ENCODE data around the gene NUP107. TPM values are rescaled to one million over a fixed set of nuclear protein-coding genes. Genes with fewer than 3 reads are reported as not detected.

Gene NUP107
- total RNA-seq, 4 donors from 2014 or later, result 6.4 to 29.2 (median 22.6) TPM

DNA sequence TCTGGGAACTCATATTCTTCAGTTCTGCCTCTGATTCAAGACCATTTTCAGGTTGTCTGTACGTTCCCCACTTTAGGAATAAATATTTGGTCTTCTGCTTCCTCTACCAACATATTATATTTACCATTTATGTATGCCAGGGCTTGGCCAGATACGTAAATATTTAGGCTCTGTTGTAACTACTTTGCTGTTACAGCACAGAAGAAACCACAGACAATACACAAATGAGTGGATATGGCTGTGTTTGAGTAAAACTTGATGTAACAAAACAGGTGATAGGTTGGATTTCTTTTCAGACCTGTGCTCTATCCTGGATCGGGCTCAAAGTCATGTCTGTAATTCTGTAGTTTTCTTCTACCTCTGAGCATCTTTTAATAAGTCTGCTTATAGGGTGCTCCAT, 38.6 kb upstream of the NUP107 start:
- DNase-seq, result no peak
- Histone ChIP-seq H3K4me1 (peaks cover 5 to 26% (median 7%) of the 10 kb centered on the region in 4 donors), H3K4me3 (no peak overlapping the region), H3K27ac (peak overlapping the region in 1 of 4 donors; percentile 5), H3K36me3 (peaks cover 0 to 24% (median 11%) of the 10 kb centered on the region in 4 donors), H3K27me3 (no peaks in the 10 kb centered on the region), H3K9me3 (no peaks in the 10 kb centered on the region)
- intact Hi-C loops (cut with DNase I; ENCODE audit: low total_unique reads), result no loop called here
- WGBS, 2 donors (ENCODE audit: low coverage in 1 of 2), result 52 to 56% methylated on average over 3 of the region's 3 CpGs
- no peak for TF ChIP-seq CTCF (IDR thresholded peaks at IDR 0.05)
- TF ChIP-seq POLR2AphosphoS5 (IDR thresholded peaks at IDR 0.05), result no peak
- TF ChIP-seq POLR2A (IDR thresholded peaks at IDR 0.05), result no peak
- TF ChIP-seq EP300 (IDR thresholded peaks at IDR 0.05; ENCODE audit: low read depth), result no peak
- in situ Hi-C loops (cut with MboI; ENCODE audit: low pct_ligation_motif_present in 1 of 4, low pct_unique_long_range_greater_than_20kb in 1 of 4, low sequenced_read_pairs in 3 of 4), result no loop called here

DNA sequence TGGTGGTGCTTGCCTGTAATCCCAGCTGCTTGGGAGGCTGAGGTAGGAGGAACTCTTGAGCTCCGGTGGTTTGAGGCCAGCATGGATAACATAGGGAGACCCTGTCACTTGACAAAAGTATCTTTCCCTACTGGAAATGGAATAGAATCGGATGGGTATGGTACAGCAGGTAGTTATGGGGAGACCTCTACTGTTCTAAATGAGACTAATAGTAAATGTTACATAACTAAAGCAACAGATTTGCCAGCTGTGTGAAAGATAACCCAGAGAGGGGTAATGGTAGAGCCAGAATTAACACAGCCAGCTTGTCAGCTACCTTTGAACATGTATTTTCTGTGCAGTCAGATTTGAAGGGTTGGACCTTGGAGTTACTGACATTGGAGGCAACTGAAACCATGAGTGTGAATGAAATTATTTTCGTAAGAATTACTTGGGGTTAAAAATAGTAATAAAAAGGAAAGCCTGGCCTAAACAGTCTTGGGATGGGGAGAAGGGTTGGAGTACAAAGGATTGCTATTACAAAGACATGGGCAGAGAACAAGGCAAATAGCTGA, 21.7 kb upstream of the NUP107 start:
- H3K27me3 ChIP-seq, result no peaks in the 10 kb centered on the region
- no peaks in the 10 kb centered on the region for H3K4me1 ChIP-seq
- peaks cover 0 to 7% (median 2%) of the 10 kb centered on the region in 4 donors for H3K36me3 ChIP-seq
- intact Hi-C loops (cut with DNase I; ENCODE audit: low total_unique reads) (no loop called here), in situ Hi-C loops (cut with MboI; ENCODE audit: low pct_ligation_motif_present in 1 of 4, low pct_unique_long_range_greater_than_20kb in 1 of 4, low sequenced_read_pairs in 3 of 4) (no loop called here)
- WGBS, 2 donors (ENCODE audit: low coverage in 1 of 2), result 75 to 81% methylated on average over 3 of the region's 3 CpGs
- TF ChIP-seq EP300 (IDR thresholded peaks at IDR 0.05; ENCODE audit: low read depth) (no peak), CTCF (IDR thresholded peaks at IDR 0.05) (no peak), POLR2AphosphoS5 (IDR thresholded peaks at IDR 0.05) (peak in 1 of 3 donors; percentile 3), POLR2A (IDR thresholded peaks at IDR 0.05) (no peak)
- no peaks in the 10 kb centered on the region for H3K9me3 ChIP-seq
- no peak overlapping the region for H3K4me3 ChIP-seq
- no peak for DNase-seq
- no peak overlapping the region for H3K27ac ChIP-seq

DNA sequence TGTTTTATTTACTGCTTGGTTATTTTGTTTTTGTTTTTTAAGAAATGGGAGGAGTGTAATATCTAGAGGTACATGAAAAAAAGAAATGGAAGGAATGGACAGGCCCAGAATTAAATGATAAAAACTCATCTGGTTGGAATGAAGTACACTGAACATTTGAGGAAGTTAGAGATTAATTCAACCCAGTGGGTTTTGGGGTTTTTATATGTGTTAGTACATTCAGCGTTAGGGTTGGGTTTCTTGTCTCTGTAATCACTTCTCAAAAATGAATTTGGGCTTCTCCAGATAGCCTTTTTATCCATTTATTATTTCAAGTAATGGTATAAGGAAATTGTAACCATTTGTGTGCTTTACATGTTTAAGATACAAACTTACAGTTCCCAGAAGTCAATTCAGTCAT, 19.5 kb upstream of the NUP107 start:
- no peaks in the 10 kb centered on the region for H3K36me3 ChIP-seq
- H3K4me3 ChIP-seq, result no peak overlapping the region
- H3K4me1 ChIP-seq, result no peaks in the 10 kb centered on the region
- H3K27ac ChIP-seq, result no peak overlapping the region
- intact Hi-C loops (cut with DNase I; ENCODE audit: low total_unique reads) (no loop called here), in situ Hi-C loops (cut with MboI; ENCODE audit: low pct_ligation_motif_present in 1 of 4, low pct_unique_long_range_greater_than_20kb in 1 of 4, low sequenced_read_pairs in 3 of 4) (no loop called here)
- H3K27me3 ChIP-seq, result no peaks in the 10 kb centered on the region
- H3K9me3 ChIP-seq, result no peaks in the 10 kb centered on the region
- TF ChIP-seq CTCF (IDR thresholded peaks at IDR 0.05) (no peak), EP300 (IDR thresholded peaks at IDR 0.05; ENCODE audit: low read depth) (no peak), POLR2AphosphoS5 (IDR thresholded peaks at IDR 0.05) (no peak), POLR2A (IDR thresholded peaks at IDR 0.05) (no peak)
- no peak for DNase-seq
- WGBS, 2 donors (ENCODE audit: low coverage in 1 of 2), result 67 to 100% methylated on average over 1 of the region's 1 CpG

GRCh38 chr12:68667896-68668295, 18.9 kb upstream of the NUP107 start:
- in situ Hi-C loops (cut with MboI; ENCODE audit: low pct_ligation_motif_present in 1 of 4, low pct_unique_long_range_greater_than_20kb in 1 of 4, low sequenced_read_pairs in 3 of 4) (no loop called here), intact Hi-C loops (cut with DNase I; ENCODE audit: low total_unique reads) (no loop called here)
- Histone ChIP-seq H3K36me3 (no peaks in the 10 kb centered on the region), H3K4me1 (no peaks in the 10 kb centered on the region), H3K4me3 (no peak overlapping the region), H3K27me3 (no peaks in the 10 kb centered on the region), H3K9me3 (no peaks in the 10 kb centered on the region), H3K27ac (no peak overlapping the region)
- TF ChIP-seq POLR2AphosphoS5 (IDR thresholded peaks at IDR 0.05) (peak in 1 of 3 donors; percentile 29), POLR2A (IDR thresholded peaks at IDR 0.05) (no peak), CTCF (IDR thresholded peaks at IDR 0.05) (no peak)
- DNase-seq, result no peak
- WGBS, 2 donors (ENCODE audit: low coverage in 1 of 2), result 75% methylated on average over 1 of the region's 1 CpG; no CpG with 5 or more reads in 1 of the 2 donors

All from transverse colon (tissue), 4 donors.